ENCODE data around the gene GRM5.

The GRM5 gene

DNA sequence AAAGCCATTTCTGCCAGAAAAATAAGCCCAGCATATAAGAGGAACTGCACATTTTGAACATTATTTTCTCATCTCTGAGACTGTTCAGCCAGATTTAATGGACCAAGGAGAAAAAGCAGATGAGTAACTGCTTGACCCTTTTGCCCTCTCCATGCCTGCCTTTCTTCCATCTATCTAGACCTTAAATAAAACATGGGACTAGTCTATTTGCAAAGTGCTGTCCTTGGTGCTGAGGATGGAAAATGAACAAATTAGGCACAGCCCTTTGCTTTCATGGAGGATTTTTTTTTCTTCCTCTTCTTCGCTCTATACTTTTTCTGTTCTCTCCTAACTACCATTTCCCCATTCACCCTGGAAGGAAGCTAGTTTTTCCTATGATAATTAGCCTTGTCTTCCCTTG is 361.3 kb downstream of the GRM5 start:
- no peak for DNase-seq (ENCODE audit: low spot score)

DNA sequence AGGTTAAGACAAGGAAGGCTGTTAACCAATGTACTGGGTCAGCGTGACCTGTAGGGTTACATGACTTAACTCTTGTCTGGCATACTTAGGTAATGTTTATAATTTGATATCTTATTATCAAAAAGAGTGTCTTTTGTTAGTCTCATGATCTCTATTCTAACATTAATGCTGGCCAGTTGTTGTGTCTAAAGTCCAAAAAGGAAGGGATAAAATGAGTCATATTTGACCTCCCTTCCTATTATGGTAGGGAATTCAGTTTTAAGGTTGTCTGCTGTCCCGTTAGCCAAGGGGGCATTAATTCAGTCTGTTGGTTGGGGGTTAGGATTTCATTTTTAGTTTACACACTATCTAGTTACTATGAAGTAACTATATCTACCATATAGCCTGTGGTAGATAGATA is 364.0 kb downstream of the GRM5 start:
- no peak for DNase-seq (ENCODE audit: low spot score)

DNA sequence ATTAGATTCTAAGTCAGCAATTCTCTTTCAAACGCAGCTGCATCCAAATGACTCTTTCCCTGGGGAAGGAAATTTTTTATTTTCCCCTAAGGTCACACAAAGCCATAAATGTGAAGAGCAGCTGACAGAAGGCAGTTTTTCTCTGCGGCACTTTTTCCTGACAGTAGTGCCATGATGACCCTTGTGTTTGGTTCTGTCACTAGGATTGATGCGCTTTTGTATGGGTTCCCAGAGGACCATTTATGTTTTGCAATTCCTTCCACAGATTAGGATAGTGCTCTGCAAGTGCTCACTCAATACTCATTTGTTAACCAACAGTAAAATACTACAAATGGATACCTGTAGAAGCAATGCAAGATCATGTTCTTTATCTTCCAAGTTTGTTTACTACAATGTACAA is 368.6 kb downstream of the GRM5 start:
- DNase-seq (ENCODE audit: low spot score), result no peak

DNA sequence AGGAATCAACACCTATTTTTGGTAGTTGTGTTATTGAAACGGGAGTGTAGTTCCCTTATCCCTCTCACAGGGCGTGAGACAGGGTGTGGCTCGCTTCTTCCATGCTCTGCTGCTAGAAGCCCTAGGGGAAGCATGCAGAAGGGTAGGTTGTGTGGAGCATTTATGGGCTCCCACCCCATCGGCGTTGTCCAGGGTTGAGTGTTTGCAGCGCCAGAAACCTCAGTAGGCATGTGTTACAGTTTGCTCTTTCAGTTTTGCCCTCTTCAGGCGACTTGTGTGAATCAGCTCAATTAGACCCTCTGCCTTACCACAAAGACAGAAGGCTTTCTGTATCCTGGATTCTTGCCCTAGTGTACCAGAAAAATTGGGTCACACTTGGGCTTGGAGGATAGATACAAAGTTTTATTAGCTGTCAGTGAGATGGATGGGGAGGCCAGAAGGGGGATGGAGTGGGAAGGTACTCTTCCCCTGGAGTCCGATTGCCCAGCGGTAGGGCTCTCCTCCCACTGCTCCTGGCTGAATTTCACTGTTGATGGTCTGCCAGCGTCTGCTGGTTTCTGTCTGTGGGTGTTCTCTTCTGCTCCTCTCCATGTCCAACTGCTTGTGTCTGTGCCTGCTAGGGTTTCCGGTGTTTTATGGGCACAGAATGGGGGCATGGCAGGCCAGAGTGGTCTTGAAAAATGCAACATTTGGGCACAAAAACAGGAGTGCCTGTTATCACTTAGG is 369.9 kb downstream of the GRM5 start:
- DNase-seq (ENCODE audit: low spot score), result no peak

DNA sequence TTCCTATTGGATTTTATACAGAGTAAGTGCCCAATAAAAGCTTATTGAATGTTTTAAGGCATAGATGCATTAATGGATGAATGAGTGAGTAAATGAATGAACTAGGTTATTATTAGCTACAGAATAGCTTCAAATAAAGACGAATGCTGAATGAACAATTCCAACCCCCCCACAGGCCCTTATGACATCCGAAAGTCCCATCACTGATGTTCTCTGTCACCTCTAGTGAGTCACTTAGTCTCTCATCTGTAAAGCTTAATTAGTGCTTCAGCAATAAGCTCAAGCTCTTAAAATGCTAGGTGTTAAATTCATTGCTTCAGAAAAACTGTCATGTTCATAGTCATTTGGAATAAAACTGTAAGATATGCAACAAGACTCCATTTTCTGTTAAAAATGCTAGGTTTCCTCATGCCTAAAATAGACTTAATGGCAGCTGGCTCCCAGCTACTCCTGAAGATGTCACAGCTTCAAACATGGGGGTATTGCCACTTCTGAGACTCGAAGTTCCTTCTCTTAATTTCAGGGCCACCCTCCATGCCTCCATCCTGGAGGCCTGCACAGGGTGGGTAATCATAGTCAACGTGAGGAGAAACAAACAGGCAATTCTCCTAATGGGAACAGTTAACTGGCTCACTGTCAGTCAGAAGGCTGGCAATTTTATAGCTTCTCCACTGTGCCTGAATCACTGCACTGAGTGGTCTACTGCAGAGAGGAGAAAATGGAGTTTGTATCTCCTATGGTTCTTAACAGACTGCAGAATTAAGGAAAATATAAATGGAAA is 373.3 kb downstream of the GRM5 start:
- DNase-seq (ENCODE audit: low spot score), result no peak

DNA sequence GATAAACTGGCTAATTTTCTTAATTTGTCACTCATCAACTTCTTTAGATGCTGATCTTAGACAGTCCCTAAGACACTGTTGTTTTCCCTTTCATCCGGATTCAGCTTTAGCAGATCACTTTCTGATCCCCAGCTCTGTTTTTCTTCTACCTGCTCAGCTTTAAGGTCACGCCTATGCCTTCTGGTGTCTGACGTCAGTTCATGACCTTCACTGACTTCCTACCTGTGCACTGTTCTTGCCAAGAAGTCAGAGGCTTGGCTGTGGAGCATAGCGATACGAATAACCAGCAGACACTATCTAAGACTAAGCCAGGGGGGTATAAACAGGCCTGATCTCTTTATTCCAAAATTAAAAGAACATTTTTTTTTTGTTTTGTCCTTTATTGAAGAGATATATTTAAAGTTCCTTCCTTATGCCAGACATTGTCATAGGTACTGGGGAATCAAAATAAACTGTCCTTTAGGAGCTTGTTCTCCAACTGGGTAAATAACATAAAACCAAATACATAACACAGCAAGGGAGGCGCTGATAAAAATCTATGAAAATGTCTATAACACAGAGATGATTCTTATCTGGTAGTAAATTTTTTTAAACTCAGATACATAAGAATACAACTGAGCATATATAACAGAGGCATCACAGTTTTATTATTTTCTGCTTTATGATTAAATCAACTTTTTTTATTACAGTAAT is 376.1 kb downstream of the GRM5 start:
- no peak for DNase-seq (ENCODE audit: low spot score)

DNA sequence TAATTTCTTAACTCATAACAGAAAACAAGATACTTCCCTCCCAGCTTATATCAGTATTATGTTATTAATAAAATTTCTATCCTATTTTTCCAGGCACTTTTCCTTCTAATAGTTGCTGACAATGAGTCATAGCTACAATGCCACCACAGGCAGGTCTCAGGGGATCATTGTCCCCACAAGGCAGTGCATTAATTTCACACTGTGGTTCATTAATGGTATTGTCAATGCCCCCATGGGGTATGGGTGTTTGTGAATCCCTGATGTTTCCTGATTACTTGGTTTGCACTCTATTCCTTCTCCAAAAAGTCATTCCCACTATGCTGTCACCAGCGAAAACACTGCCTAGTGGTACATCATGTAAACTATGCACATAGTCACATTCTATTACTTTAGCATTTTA is 382.8 kb downstream of the GRM5 start:
- DNase-seq (ENCODE audit: low spot score), result no peak

DNA sequence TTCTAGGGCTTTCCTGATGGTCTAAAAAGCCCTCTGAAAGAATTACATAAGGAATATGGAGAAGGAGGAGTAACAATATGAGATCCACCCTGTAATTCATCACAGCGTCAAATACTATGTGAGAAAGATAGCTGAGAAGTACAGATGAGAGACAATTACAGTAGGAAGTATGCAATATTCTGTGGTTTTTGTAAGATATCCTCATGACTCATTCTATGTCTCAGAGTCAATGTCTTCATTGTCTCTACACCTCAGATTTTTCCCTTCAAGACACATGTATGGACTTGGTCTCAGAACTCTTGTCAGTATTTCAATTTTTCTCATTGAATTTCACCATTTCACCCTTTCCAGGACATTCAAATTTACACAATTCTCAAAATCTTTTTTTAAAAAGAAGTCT is 385.0 kb downstream of the GRM5 start:
- DNase-seq (ENCODE audit: low spot score), result no peak

DNA sequence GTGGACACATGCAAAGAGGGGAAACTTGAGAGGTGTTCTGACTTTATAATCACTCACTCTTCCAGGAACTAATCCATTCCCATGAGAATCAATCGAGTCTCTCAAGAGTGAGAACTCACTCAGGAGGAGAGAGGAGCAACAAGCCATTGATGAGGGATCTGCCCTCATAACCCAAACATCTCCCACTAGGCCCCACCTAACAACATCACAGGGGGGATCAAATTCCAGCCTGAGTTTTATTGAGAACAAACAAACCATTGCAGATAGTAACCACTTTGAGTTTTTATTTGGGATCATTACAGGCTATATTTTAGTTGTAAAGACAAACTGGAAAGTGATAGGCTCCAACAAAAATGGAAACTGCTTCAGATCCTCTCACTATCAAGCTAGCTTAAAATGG is 399.4 kb downstream of the GRM5 start:
- no peak for DNase-seq (ENCODE audit: low spot score)

DNA sequence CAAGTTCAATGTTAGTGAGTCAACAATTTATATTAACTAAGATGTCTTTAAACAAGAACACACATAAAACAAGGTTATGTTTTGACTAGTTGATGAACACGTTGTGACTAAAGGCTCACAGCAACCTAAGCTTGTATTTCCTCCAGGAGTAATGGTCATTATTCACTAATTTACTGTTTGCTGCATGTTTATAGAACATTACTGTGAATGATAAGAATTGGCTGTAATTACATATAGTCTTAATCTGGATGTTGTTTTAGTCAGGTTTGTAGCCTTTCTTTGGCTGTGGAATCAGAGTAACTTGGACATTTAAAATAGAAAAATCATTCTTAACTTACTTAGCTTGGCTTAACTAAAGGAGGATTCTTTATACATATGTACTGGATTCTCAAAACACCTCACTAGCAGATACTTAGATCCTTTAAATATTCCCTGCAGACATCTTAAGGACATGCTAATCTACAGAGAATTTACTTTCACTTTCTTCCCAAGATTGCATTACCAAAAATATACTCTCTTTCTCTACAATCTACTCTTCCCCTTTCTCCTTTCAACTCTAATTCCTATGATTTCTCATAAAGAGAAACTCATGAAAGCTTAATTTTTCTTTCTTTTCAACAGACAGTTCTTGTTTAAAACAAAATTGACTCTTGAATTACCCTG is 408.6 kb downstream of the GRM5 start:
- no peak for DNase-seq (ENCODE audit: low spot score)

DNA sequence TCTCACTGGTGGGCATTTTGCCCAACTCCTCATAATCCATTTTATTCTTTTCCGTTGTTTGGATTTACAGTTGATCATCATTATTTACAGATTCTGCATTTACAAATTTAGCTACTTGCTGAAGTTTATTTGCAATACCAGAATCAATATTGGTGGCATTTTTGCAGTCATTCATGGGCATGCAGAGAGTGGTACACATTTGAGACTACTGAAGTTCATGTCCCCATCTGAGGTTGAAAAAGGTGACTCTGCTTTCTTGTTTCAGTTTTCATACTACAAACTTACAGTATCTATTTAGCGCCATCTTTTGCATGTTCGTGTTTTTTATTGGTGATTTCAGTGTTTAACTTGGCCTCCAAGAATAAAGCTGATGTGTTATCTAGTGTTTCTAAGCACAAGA is 409.5 kb downstream of the GRM5 start:
- DNase-seq (ENCODE audit: low spot score), result no peak

DNA sequence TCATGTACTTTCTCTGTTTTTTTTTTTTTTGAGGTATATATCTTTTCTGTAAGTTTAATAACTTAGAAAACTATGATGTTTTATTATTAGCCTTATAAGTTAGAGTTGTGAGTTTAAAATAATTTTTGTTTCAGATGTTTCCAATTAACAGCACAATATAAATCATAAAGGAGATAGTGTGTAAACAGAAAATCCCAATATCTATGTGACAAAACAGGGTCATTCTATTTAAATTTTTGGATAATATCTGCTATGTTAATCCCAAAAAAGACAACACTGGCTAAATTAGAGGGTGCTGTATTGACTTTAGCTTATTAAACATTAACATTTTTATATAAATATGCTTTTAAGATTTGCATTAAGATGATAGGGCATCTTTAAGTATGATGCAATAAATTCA is 410.1 kb downstream of the GRM5 start:
- DNase-seq (ENCODE audit: low spot score), result no peak

DNA sequence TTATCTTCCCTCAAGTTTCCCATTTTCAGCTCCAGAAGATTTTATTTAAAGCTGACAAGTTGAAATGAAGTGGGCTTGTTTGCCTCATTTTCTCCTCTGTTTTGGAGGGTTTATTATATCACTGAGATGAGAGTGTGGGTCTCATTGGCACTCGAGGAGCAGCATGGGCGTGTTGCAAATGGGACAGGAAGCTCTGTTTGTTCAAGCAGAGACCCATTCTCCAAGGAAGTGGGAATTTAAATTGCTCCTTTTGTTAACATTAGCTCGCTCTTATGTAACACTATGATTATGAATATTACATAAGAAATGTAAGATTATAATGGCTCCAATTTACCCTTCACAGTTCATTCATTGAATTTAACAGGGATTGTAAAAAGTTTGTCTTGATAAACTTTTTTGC is 410.6 kb downstream of the GRM5 start:
- DNase-seq (ENCODE audit: low spot score), result no peak

DNA sequence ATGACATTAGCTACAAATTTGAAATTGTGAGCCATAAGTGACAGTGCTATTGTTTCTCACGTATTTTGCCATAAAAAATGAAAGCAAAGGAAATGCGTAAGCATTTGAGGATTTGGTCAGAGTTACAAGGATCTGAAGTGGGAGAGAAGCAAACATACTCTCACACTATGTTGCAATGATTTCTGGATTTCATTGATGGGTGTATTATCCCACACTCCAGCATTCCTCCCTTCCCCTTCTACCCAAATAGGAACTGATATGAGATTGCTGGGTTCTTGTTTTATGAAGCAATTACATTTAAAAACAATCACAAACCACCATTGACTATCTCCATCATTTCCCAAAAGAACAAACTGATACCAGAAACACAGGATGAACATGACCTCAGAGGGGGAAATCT is 414.2 kb downstream of the GRM5 start:
- DNase-seq (ENCODE audit: low spot score), result no peak

DNA sequence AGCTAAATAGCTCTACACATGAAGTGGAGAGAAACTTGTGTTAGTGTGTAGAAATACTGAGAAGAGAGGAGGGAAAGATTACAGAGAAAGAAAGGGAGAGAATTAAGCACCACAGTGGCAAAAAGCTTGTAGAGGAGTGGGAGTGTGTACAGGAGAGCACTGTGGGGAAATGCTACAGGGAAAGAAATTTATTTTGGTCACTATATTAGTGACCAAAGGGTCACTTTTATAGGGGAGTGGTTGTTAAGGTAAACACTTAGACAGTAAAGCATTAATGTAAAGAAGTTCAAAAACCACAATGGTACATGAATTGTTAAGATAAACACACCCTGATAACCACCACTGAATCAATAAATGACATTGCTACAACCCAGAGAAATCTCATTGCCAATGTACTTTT is 421.1 kb downstream of the GRM5 start:
- DNase-seq (ENCODE audit: low spot score), result no peak

DNA sequence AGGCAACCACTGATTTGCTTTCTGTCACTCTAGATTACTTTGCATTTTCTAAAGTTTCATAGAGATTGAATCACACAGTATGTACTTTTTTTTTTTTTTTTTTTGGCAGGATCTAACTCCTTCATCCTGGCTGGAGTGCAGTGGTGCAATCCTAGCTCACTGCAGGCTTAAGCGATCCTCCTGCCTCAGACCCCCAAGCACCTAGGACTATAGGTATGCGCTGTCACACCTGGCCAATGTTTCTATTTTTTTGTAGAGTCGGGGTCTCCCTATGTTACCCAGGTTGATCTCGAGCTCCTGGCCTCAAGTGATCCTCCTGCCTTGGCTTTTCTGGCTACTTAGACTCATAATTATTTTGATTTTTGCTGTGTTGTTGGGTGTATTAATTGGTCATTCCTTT is 433.6 kb downstream of the GRM5 start:
- no peak for DNase-seq (ENCODE audit: low spot score)

DNA sequence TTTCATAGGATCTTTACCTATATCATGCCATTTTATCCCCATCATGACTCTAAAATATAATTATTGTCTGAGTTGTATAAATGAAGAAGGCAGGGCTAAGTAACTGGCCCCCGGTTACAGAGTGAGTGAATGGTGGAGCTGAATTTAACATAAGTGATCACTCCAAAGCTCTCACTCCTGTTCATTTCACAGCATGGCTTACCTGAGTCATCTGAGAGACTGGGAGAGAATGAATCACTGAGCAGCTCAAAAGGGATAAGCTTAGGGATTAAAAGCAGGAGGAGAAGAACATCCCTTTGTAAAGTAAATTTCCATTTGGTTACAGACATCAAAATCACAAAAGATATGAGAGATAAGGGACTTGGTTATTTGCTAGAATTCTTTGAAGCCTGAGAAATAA is 434.3 kb downstream of the GRM5 start:
- no peak for DNase-seq (ENCODE audit: low spot score)

DNA sequence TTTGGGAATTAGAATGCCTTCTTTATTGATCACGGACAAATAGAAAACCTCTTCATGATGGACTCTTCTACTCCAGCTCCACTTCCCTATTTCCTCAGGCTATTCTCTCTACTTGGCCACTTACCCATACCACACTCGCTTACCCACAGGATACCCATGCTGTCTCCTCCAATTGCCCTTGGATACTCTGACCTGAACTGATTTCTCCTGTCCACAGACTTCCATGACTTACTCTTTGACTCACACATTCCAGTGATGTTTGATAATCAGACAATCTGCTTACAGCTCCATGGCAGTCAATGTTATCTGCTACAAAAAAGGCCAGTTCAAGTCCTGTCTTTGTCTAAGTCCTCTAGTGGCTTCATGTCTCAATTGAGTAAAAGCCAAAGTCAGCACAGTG is 436.3 kb downstream of the GRM5 start:
- no peak for DNase-seq (ENCODE audit: low spot score)

DNA sequence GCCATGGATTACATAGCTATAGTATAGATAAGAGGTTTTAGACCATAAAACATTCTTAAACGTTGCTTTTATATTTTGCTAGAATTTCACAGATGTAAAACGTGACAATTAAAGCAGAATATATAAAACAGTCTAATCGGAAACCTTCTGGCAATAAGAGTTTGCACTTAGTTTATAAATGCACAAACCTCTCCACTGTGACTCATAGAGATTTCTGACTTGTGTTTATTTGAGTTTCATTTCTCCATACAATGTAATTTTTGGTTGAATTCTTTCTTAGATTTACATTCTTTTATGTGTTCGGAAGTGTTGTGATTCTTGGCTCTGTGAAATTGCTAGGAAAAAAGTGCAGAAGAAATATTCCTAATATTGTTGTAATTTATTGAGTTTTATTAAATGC is 439.6 kb downstream of the GRM5 start:
- no peak for DNase-seq (ENCODE audit: low spot score)

DNA sequence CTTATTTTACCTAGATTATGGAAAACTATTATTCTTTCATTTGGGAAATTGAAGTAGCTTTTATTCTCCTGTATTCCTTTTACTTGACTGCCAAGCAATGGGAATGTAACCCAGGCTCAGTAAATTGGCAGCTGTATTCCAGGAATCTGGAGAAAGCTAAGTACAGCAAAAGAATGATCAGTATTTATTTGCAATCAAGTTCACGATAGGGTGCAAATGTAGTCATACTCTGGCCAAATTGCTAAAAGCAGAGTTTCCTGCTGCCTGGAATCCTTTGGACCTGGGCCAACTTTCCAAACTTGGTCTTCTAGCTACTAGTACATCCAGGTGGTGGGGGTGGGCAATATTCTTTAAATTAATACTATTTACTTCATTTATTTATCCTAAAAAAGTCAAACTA is 442.3 kb downstream of the GRM5 start:
- DNase-seq (ENCODE audit: low spot score), result no peak

DNA sequence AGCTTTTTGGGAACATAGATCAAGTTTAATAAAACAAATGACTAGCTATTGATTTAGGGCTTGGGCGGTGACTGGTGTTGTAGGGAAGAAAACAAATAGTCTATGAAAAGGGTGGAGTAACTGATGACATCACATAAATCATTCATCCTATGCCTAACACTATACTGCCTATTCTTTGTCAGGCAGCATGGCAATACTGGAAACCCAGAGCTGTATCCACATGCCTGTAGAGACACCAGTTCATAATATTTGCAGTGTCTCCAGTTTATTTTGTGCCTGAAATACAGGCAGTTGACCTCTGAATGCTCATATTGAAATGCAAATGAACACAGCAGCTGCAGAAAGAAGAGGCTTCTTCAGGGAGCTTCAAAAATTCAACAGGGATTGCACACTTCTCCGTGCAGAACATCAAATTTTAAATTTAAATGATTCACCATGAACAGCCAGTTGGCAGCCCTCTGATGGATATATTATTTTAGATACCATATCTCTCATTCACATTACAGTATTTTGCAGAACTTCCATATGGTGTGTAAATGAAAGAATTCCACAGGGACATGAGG is 445.1 kb downstream of the GRM5 start:
- no peak for DNase-seq (ENCODE audit: low spot score)
